AG09309 (cell line): ENCODE data around the gene PPDPF.

Experiments
- DNase-seq: peaks from one replicate; pipeline ENCODE4 v3.0.0-alpha.2; 2010; ENCODE audit warnings: low read depth
- H3K4me3 ChIP-seq: 2 replicates; pipeline ENCODE4 v1.5.1; 2011; ENCODE audit warnings: mild to moderate bottlenecking, low read depth, low read length, moderate library complexity; ENCODE audit not compliant: control insufficient read depth
- TF ChIP-seq, protein P1 (sequence below): IDR thresholded peaks from 2 replicates; pipeline ENCODE4 v1.5.1; 2011; ENCODE audit warnings: mild to moderate bottlenecking, low read depth, low read length, inconsistent platforms; ENCODE audit not compliant: insufficient read depth, control insufficient read depth; ENCODE audit errors: missing control alignments

The PPDPF gene

DNA sequence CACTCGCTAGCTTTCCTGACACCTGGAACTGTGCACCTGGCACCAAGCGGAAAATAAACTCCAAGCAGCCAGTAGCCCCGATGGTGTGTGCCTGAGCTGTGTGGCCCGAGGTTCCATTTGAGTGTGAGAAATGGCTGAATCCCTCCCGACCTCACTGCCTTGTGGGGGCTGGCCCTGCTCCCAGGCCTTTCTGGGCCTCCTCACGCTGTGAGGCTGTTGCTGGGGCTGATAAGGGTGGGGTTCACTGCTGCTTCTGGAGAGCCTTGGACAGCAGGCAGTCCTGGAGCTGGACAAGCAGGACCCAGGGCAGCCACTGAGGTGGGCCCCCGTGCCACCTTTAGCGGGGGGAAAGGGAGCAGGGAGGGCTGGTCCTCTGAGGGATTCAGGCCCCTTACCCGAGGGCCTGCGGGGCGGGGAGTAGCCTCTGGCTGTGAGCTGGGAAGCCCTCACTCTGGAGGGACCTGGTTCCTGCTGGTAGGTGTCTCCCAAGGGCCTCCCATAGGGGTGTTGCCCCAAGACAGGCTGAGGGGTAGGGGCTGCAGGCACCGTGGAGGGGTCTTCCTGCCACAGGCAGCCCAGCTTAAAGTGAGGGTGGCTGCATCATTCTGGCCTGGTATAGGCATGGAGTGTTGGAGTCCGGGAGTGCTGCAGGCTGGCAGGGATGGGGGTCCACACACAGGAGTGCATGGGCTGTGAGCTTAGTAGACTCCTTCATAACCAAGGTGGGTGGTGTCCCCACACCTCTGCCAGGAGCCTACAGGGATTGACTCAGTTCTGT is 1.7 kb downstream of the PPDPF start:
- TF ChIP-seq, protein P1, sequence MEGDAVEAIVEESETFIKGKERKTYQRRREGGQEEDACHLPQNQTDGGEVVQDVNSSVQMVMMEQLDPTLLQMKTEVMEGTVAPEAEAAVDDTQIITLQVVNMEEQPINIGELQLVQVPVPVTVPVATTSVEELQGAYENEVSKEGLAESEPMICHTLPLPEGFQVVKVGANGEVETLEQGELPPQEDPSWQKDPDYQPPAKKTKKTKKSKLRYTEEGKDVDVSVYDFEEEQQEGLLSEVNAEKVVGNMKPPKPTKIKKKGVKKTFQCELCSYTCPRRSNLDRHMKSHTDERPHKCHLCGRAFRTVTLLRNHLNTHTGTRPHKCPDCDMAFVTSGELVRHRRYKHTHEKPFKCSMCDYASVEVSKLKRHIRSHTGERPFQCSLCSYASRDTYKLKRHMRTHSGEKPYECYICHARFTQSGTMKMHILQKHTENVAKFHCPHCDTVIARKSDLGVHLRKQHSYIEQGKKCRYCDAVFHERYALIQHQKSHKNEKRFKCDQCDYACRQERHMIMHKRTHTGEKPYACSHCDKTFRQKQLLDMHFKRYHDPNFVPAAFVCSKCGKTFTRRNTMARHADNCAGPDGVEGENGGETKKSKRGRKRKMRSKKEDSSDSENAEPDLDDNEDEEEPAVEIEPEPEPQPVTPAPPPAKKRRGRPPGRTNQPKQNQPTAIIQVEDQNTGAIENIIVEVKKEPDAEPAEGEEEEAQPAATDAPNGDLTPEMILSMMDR = no peak
- DNase-seq = no peak
- peak overlapping the region; percentile 90 for H3K4me3 ChIP-seq

DNA sequence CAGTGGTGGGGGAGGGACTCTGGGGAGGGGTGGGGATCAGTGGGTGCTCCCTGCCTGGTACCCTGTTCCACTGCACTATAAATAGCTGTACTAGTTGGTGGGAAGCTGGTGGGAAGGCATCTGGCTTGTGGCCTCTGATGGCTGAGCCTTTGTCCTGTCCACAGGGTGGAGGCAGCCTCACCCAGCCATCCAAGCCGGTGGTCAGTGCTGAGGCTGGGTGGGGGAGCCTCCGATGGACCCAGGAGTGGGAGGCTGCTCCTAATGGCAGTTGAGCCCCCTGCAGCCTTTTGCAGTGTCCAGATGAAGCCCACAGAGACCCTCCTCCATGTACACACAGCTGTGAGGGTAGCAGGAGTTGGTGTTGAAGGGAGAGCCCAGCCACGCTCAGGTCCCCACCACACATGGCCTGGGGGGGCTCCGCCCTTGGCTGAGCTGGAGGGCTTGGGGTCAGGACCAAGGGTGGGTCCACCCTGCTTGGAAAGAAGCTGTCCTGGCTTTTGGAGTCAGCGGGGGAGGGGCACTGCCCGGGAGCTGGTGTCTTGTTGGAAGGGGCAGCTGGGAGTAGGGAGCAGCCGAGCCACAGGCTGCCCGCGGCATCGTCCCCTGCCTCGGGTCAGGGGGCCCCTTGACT is 2.5 kb downstream of the PPDPF start:
- no peak for DNase-seq
- no peak overlapping the region for H3K4me3 ChIP-seq
- TF ChIP-seq, protein P1 = no peak

DNA sequence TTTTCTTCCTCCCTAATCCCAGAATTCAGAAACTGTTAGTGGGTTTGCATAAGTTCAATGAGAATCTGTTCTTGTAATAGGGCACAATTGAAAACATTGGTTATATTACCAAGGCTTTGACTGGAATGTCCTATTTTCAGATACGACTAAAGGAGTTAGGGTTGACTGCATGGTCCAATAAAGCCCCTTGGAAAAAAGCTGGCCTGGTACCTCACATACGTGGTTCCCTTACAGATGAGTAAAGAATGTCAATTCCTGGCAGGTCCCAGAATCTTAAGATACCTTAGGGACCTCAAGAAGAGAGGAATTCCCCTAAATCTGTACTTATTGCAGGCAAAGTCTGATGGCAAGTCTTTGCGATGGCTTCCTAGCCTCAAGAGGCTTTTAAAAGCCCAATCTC is 4.6 kb downstream of the PPDPF start:
- no peak for DNase-seq
- no peak overlapping the region for H3K4me3 ChIP-seq
- TF ChIP-seq, protein P1 = no peak

- TF ChIP-seq, protein P1 = no peak
- no peak overlapping the region for H3K4me3 ChIP-seq
- DNase-seq = no peak
Measured at GRCh38 chr20:63525971-63526370, 5.4 kb downstream of the PPDPF start.

DNA sequence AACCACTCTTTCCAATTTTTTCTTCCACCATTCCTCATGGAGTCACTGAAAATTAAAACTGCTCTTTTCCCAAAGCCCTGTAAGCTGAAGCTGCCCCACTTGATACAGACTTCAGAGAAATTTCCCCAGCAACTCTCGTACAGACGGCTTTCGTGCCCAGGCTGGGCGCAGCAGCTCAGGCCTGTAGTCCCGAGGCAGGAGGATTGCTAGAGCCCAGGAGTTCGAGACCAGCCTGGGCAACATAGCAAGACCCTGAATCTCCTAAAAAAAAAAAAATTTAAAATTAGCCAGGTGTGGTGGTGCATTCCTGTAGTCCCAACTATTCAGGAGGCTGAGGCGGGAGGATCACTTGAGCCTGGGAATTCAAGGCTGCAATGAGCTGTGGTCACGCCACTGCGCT is 6.6 kb downstream of the PPDPF start:
- TF ChIP-seq, protein P1 = no peak
- no peak overlapping the region for H3K4me3 ChIP-seq

GRCh38 chr20:63529180-63529860 is 8.8 kb downstream of the PPDPF start:
- H3K4me3 ChIP-seq = no peak overlapping the region
- no peak for DNase-seq
- TF ChIP-seq, protein P1 = no peak

More for the DNA sequence above, 6.6 kb downstream of the PPDPF start:
- DNase-seq = no peak
